Choroid plexus epithelial cell (primary cell): ENCODE data around the gene TUBA1B.
"Not testable (repeated sequence)": the region's sequence is repeated elsewhere in the genome, so short reads cannot be mapped to it uniquely, and the experiment has no call there.

ENCODE experiments used
- DNase-seq: peaks from one replicate; pipeline ENCODE4 v3.0.0-alpha.2; 2010; ENCODE audit warnings: low read depth
- H3K4me3 ChIP-seq: 2 replicates; pipeline ENCODE4 v1.5.1; 2011; ENCODE audit warnings: low read depth, mild to moderate bottlenecking, control low read depth, low read length, moderate library complexity
- CTCF ChIP-seq: conservative IDR thresholded peaks from 2 replicates; pipeline ENCODE4 v1.5.1; 2011; ENCODE audit warnings: low read depth, mild to moderate bottlenecking, control low read depth, inconsistent platforms, low read length, moderate library complexity

TUBA1B gene

GRCh38 chr12:49133590-49133989 is 2.4 kb upstream of the TUBA1B start:
- H3K4me3 ChIP-seq = no peak overlapping the region
- DNase-seq = no peak
- TF ChIP-seq CTCF = no peak

GRCh38 chr12:49133014-49133413 is 1.8 kb upstream of the TUBA1B start:
- peak overlapping the region; percentile 20 for H3K4me3 ChIP-seq
- no peak for TF ChIP-seq CTCF

GRCh38 chr12:49131894-49132461 is 783 bp upstream of the TUBA1B start:
- H3K4me3 ChIP-seq = peak overlapping the region; percentile 57
- TF ChIP-seq CTCF = no peak
- DNase-seq = peak; percentile 56

More at GRCh38 chr12:49133014-49133413, 1.8 kb upstream of the TUBA1B start:
- DNase-seq = no peak

- peak; percentile 91 for TF ChIP-seq CTCF
- peak; percentile 97 for DNase-seq
- H3K4me3 ChIP-seq = peak overlapping the region; percentile 99
Observed at GRCh38 chr12:49130151-49131050, 794 bp downstream of the TUBA1B start.

- peak overlapping the region; percentile 99 for H3K4me3 ChIP-seq
- no peak for DNase-seq
- TF ChIP-seq CTCF = no peak
Observed at GRCh38 chr12:49129332-49130150, 1.7 kb downstream of the TUBA1B start.

GRCh38 chr12:49127971-49128370 is 3.2 kb downstream of the TUBA1B start:
- not testable (repeated sequence) for H3K4me3 ChIP-seq, DNase-seq
